Measurements from ENCODE around the gene BUB3.

- no peak for TF ChIP-seq CTCF (IDR thresholded peaks at IDR 0.05 in 4 of 5, conservative IDR thresholded peaks at IDR 0.05 in 1 of 5)
- no peak for TF ChIP-seq POLR2A (IDR thresholded peaks at IDR 0.05)
Measured at GRCh38 chr10:123165445-123166072, 11.4 kb downstream of the BUB3 start.
